Astrocyte (in vitro differentiated cells and primary cell): Measurements from ENCODE around the gene IER5L. TPM values are rescaled to one million over a fixed set of nuclear protein-coding genes. Genes with fewer than 3 reads are reported as not detected.

ENCODE experiments used
- DNase-seq: peaks from one replicate; pipeline ENCODE4 v3.0.0-alpha.2; 2010; ENCODE audit warnings: low read depth
- FAIRE-seq: peaks from 2 replicates; lab custom pipeline; 2011; peaks lifted over from hg19 to GRCh38; lab: Jason Lieb, UNC
- H2AFZ ChIP-seq: 2 replicates; pipeline ENCODE4 v1.6.0; 2012; ENCODE audit warnings: low read depth, low read length, inconsistent platforms
- H3K27ac ChIP-seq: 2 replicates; pipeline ENCODE4 v1.5.1; 2011; ENCODE audit warnings: low read depth, low read length, inconsistent platforms
- H3K27me3 ChIP-seq: 2 replicates; pipeline ENCODE4 v1.6.0; 2011; ENCODE audit warnings: low read length, inconsistent platforms; ENCODE audit not compliant: insufficient read depth
- H3K36me3 ChIP-seq: 2 replicates; pipeline ENCODE4 v1.5.1; 2011; ENCODE audit warnings: low read length, inconsistent platforms; ENCODE audit not compliant: insufficient read depth
- H3K4me1 ChIP-seq: 2 replicates; pipeline ENCODE4 v1.5.1; 2011; ENCODE audit warnings: low read length, inconsistent platforms; ENCODE audit not compliant: insufficient read depth
- H3K4me2 ChIP-seq: 2 replicates; pipeline ENCODE4 v1.6.0; 2012; ENCODE audit warnings: low read length, inconsistent platforms
- H3K4me3 ChIP-seq: 2 replicates; pipeline ENCODE4 v1.5.1; 2011; ENCODE audit warnings: low read depth, mild to moderate bottlenecking, low read length, inconsistent platforms; ENCODE audit not compliant: insufficient read depth
- H3K79me2 ChIP-seq: 2 replicates; pipeline ENCODE4 v1.6.0; 2012; ENCODE audit warnings: mild to moderate bottlenecking, low read length, inconsistent platforms; ENCODE audit not compliant: insufficient read depth
- H3K9ac ChIP-seq: 2 replicates; pipeline ENCODE4 v1.6.0; 2012; ENCODE audit warnings: mild to moderate bottlenecking, low read length, inconsistent platforms
- H3K9me3 ChIP-seq: 2 replicates; pipeline ENCODE4 v1.5.1; 2012; ENCODE audit warnings: low read depth, mild to moderate bottlenecking, low read length, inconsistent platforms; ENCODE audit not compliant: insufficient read depth
- H4K20me1 ChIP-seq: 2 replicates; pipeline ENCODE4 v1.6.0; 2012; ENCODE audit warnings: low read length, inconsistent platforms; ENCODE audit not compliant: insufficient read depth
- H3K27ac Mint-ChIP-seq: one replicate; pipeline ENCODE4 v1.8.0; 2021; ENCODE audit warnings: mild to moderate bottlenecking, mixed read lengths; ENCODE audit not compliant: unreplicated experiment
- H3K27me3 Mint-ChIP-seq: one replicate; pipeline ENCODE4 v1.8.0; 2021; ENCODE audit warnings: low read depth, mixed read lengths; ENCODE audit not compliant: unreplicated experiment
- H3K36me3 Mint-ChIP-seq: one replicate; pipeline ENCODE4 v1.8.0; 2021; ENCODE audit warnings: low read depth, mixed read lengths; ENCODE audit not compliant: unreplicated experiment
- H3K4me1 Mint-ChIP-seq: one replicate; pipeline ENCODE4 v1.8.0; 2021; ENCODE audit warnings: low read depth, mixed read lengths; ENCODE audit not compliant: unreplicated experiment
- H3K4me3 Mint-ChIP-seq: one replicate; pipeline ENCODE4 v1.8.0; 2021; ENCODE audit warnings: mild to moderate bottlenecking, moderate library complexity, mixed read lengths; ENCODE audit not compliant: unreplicated experiment
- H3K9me3 Mint-ChIP-seq: one replicate; pipeline ENCODE4 v1.8.0; 2021; ENCODE audit warnings: mild to moderate bottlenecking, mixed read lengths; ENCODE audit not compliant: unreplicated experiment
- EZH2 ChIP-seq: IDR thresholded peaks from 2 replicates; pipeline ENCODE4 v1.6.1; 2012; ENCODE audit warnings: mild to moderate bottlenecking, low read length, inconsistent platforms; ENCODE audit not compliant: insufficient read depth
- total RNA-seq: library from RNA; stranded (reverse); gene quantifications from 2 replicates; pipeline ENCODE4 v1.2.1, GENCODE V29; 2021
- TF ChIP-seq, protein P1 (sequence below): IDR thresholded peaks from 2 replicates; pipeline ENCODE4 v1.5.1; 2011; ENCODE audit warnings: low read depth, mild to moderate bottlenecking, inconsistent platforms, low read length, moderate library complexity; ENCODE audit not compliant: insufficient read depth

IER5L gene
- total RNA-seq, 1 donor from 2014 or later = 47.0 TPM

- peak overlapping the region; percentile 72 for H3K27ac Mint-ChIP-seq
- no peak for DNase-seq
- TF ChIP-seq, protein P1, sequence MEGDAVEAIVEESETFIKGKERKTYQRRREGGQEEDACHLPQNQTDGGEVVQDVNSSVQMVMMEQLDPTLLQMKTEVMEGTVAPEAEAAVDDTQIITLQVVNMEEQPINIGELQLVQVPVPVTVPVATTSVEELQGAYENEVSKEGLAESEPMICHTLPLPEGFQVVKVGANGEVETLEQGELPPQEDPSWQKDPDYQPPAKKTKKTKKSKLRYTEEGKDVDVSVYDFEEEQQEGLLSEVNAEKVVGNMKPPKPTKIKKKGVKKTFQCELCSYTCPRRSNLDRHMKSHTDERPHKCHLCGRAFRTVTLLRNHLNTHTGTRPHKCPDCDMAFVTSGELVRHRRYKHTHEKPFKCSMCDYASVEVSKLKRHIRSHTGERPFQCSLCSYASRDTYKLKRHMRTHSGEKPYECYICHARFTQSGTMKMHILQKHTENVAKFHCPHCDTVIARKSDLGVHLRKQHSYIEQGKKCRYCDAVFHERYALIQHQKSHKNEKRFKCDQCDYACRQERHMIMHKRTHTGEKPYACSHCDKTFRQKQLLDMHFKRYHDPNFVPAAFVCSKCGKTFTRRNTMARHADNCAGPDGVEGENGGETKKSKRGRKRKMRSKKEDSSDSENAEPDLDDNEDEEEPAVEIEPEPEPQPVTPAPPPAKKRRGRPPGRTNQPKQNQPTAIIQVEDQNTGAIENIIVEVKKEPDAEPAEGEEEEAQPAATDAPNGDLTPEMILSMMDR = no peak
- TF ChIP-seq EZH2 = no peak
Observed at GRCh38 chr9:129178568-129179382, 714 bp upstream of the IER5L start.

DNA sequence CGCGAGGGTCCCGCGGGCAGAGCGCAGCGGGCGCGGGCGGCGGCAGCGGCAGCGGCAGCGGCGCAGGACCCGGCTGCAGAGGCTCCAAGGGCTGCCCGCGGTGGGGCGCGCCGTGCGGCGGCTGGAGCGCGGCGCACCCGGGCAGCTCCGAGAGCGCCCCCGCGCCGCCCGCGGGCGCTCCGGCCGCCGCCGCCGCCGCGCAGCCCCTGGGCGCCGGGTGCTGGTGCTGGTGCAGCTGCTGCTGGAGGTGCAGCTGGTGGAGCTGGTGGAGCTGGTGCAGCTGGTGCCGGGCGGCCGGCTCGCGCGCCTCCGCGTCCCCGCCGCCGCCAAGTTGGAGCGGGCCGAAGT is 644 bp downstream of the IER5L start:
- Histone ChIP-seq H3K79me2 (peaks cover 32% of the 10 kb centered on the region), H4K20me1 (peaks cover 15% of the 10 kb centered on the region), H3K4me2 (peak overlapping the region; percentile 83), H3K9me3 (no peaks in the 10 kb centered on the region), H2AFZ (no peak overlapping the region), H3K4me3 (peak overlapping the region; percentile 86), H3K27ac (peak overlapping the region; percentile 55), H3K27me3 (no peaks in the 10 kb centered on the region), H3K4me1 (peaks cover 32% of the 10 kb centered on the region), H3K36me3 (no peaks in the 10 kb centered on the region), H3K9ac (peak overlapping the region; percentile 96)
- H3K36me3 Mint-ChIP-seq = peaks cover 2% of the 10 kb centered on the region
- no peaks in the 10 kb centered on the region for H3K9me3 Mint-ChIP-seq
- H3K27ac Mint-ChIP-seq = no peak overlapping the region
- TF ChIP-seq, protein P1 = no peak
- no peak for TF ChIP-seq EZH2
- H3K4me1 Mint-ChIP-seq = peaks cover 13% of the 10 kb centered on the region
- FAIRE-seq = no peak
- peak overlapping the region; percentile 97 for H3K4me3 Mint-ChIP-seq
- H3K27me3 Mint-ChIP-seq = peaks cover 27% of the 10 kb centered on the region
- DNase-seq = no peak

More at GRCh38 chr9:129178568-129179382, 714 bp upstream of the IER5L start:
- Histone ChIP-seq H3K27me3 (no peaks in the 10 kb centered on the region), H3K79me2 (peaks cover 32% of the 10 kb centered on the region), H3K4me2 (peak overlapping the region; percentile 83), H3K36me3 (no peaks in the 10 kb centered on the region), H3K4me1 (peaks cover 18% of the 10 kb centered on the region), H3K4me3 (peak overlapping the region; percentile 28), H3K9me3 (no peaks in the 10 kb centered on the region), H3K27ac (no peak overlapping the region), H3K9ac (no peak overlapping the region), H4K20me1 (peaks cover 15% of the 10 kb centered on the region), H2AFZ (no peak overlapping the region)
- no peak for FAIRE-seq
- H3K36me3 Mint-ChIP-seq = peaks cover 2% of the 10 kb centered on the region
- peaks cover 9% of the 10 kb centered on the region for H3K4me1 Mint-ChIP-seq
- H3K9me3 Mint-ChIP-seq = no peaks in the 10 kb centered on the region
- peak overlapping the region; percentile 70 for H3K4me3 Mint-ChIP-seq
- H3K27me3 Mint-ChIP-seq = peaks cover 31% of the 10 kb centered on the region
